SK-N-SH (cell line): Measurements from ENCODE around the gene CCND1. TPM values are rescaled to one million over a fixed set of nuclear protein-coding genes. Genes with fewer than 3 reads are reported as not detected.

Source experiments
- CTCF ChIA-PET: fragments of 300-600, 350-600 bp; formaldehyde crosslinking; extraction: SDS; loops from one replicate; lab custom pipeline; 2021; lab: Yijun Ruan, JAX
- POLR2A ChIA-PET: fragments of 350-600 bp; sonication (Branson Sonifier 250); formaldehyde crosslinking; extraction: SDS; loops from one replicate; lab custom pipeline; 2020; ENCODE audit warnings: antibody characterized with exemption, inconsistent platforms; lab: Yijun Ruan, JAX
- DNase-seq: peaks from one replicate; pipeline ENCODE4 v3.0.0; 2012
- H2AFZ ChIP-seq: fragments of 200-600 bp; sonication (generic); 2 replicates; pipeline ENCODE4 v1.8.1; 2016; ENCODE audit warnings: antibody characterized with exemption, mild to moderate bottlenecking, low read depth
- H3F3A ChIP-seq: fragments of 200-600 bp; sonication (generic); replicated peaks from 2 replicates; pipeline ENCODE3; 2016; ENCODE audit warnings: antibody characterized with exemption, mild to moderate bottlenecking; ENCODE audit not compliant: insufficient read depth
- H3K27ac ChIP-seq, 2 experiments: fragments of 200-500 bp in 1 of 2; fragments of 200-600 bp in 1 of 2; sonication (Bioruptor generic) in 1 of 2; sonication (generic), shearing (Covaris generic) in 1 of 2; 2 replicates each; pipeline versions ENCODE4 v1.5.1 to v1.6.1; 2014 to 2016; ENCODE audit warnings: low read depth in 2 of 2, inconsistent platforms in 1 of 2, low read length in 1 of 2, mild to moderate bottlenecking in 1 of 2, mixed read lengths in 1 of 2
- H3K27me3 ChIP-seq: fragments of 200-600 bp; sonication (generic), shearing (Covaris generic); 2 replicates; pipeline ENCODE4 v1.6.1; 2016; ENCODE audit warnings: mixed run types; ENCODE audit not compliant: insufficient read depth
- H3K36me3 ChIP-seq, 2 experiments: fragments of 200-500 bp in 1 of 2; fragments of 200-600 bp in 1 of 2; sonication (Bioruptor generic) in 1 of 2; sonication (generic) in 1 of 2; replicated peaks in 1 of 2; 2 replicates each; pipeline versions ENCODE3 to v1.5.1; 2014 to 2016; ENCODE audit warnings: low read length in 1 of 2, mild to moderate bottlenecking in 1 of 2; ENCODE audit not compliant: insufficient read depth in 2 of 2, control insufficient read depth in 1 of 2
- H3K4me1 ChIP-seq, 2 experiments: fragments of 200-500 bp in 1 of 2; fragments of 200-600 bp in 1 of 2; sonication (Bioruptor generic) in 1 of 2; sonication (generic), shearing (Covaris generic) in 1 of 2; 2 replicates each; pipeline versions ENCODE4 v1.5.1 to v1.6.1; 2014 to 2016; ENCODE audit warnings: low read depth in 1 of 2, low read length in 1 of 2, mixed run types in 1 of 2; ENCODE audit not compliant: insufficient read depth in 2 of 2, control insufficient read depth in 1 of 2
- H3K4me2 ChIP-seq: fragments of 200-600 bp; sonication (generic), shearing (Covaris generic); 2 replicates; pipeline ENCODE4 v1.6.1; 2017; ENCODE audit warnings: mixed run types
- H3K4me3 ChIP-seq, 2 experiments: fragments of 200-500 bp in 1 of 2; fragments of 200-600 bp in 1 of 2; sonication (Bioruptor generic) in 1 of 2; sonication (generic), shearing (Covaris generic) in 1 of 2; 2 replicates each; pipeline versions ENCODE4 v1.5.1 to v1.8.1; 2014 to 2016; ENCODE audit warnings: low read depth in 2 of 2, inconsistent platforms in 1 of 2, low read length in 1 of 2, mild to moderate bottlenecking in 1 of 2, mixed read lengths in 1 of 2, moderate library complexity in 1 of 2
- H3K79me2 ChIP-seq: fragments of 200-600 bp; sonication (generic); 2 replicates; pipeline ENCODE4 v1.8.1; 2017; ENCODE audit warnings: mild to moderate bottlenecking; ENCODE audit not compliant: insufficient read depth
- H3K9ac ChIP-seq: fragments of 200-600 bp; sonication (generic); 2 replicates; pipeline ENCODE4 v1.6.1; 2017; ENCODE audit warnings: mixed run types
- H3K9me2 ChIP-seq: fragments of 200-600 bp; sonication (generic); 2 replicates; pipeline ENCODE4 v1.6.1; 2017; ENCODE audit warnings: mixed run types
- H3K9me3 ChIP-seq: fragments of 200-600 bp; sonication (generic); 2 replicates; pipeline ENCODE4 v1.6.1; 2017; ENCODE audit warnings: mixed run types, mild to moderate bottlenecking, moderate library complexity
- H4K20me1 ChIP-seq: fragments of 200-600 bp; sonication (generic); 2 replicates; pipeline ENCODE4 v1.6.1; 2017; ENCODE audit warnings: mild to moderate bottlenecking, mixed run types; ENCODE audit not compliant: insufficient read depth
- ELF1 ChIP-seq: IDR thresholded peaks from 2 replicates; pipeline ENCODE4 v1.4.0; 2012
- EP300 ChIP-seq, 2 experiments: IDR thresholded peaks; 2 replicates each; pipeline versions ENCODE4 v1.4.0 to v1.6.1; 2012; ENCODE audit warnings: borderline replicate concordance in 1 of 2, low read depth in 1 of 2, low read length in 1 of 2
- EZH2phosphoT487 ChIP-seq: fragments of 200-600 bp; sonication (generic); IDR thresholded peaks from 2 replicates; pipeline ENCODE4 v1.6.1; 2017; ENCODE audit warnings: low read depth, mixed run types, mild to moderate bottlenecking, antibody characterized with exemption, moderate library complexity, borderline replicate concordance
- FOXM1 ChIP-seq: IDR thresholded peaks from 2 replicates; pipeline ENCODE4 v1.4.0; 2012; ENCODE audit warnings: low read depth, mild to moderate bottlenecking
- GABPA ChIP-seq: IDR thresholded peaks from 2 replicates; pipeline ENCODE4 v1.4.0; 2012; ENCODE audit warnings: low read depth, mild to moderate bottlenecking
- GATA2 ChIP-seq: sonication (generic); formaldehyde crosslinking; IDR thresholded peaks from 2 replicates; pipeline ENCODE4 v1.5.0; 2020; ENCODE audit warnings: mild to moderate bottlenecking, missing genetic modification reagents
- JUND ChIP-seq: IDR thresholded peaks from 2 replicates; pipeline ENCODE4 v1.4.0; 2012
- MEF2A ChIP-seq: IDR thresholded peaks from 2 replicates; pipeline ENCODE4 v1.4.0; 2012; ENCODE audit warnings: low read depth, borderline replicate concordance
- MXI1 ChIP-seq: IDR thresholded peaks from 2 replicates; pipeline ENCODE4 v1.6.1; 2012; ENCODE audit warnings: mild to moderate bottlenecking, low read depth, low read length, improper control_type of control experiment
- NRF1 ChIP-seq: IDR thresholded peaks from 2 replicates; pipeline ENCODE4 v1.6.1; 2012; ENCODE audit warnings: low read depth, mild to moderate bottlenecking, low read length
- POLR2AphosphoS5 ChIP-seq: IDR thresholded peaks from 2 replicates; pipeline ENCODE4 v1.6.1; 2012; ENCODE audit warnings: low read depth, low read length
- RAD21 ChIP-seq: IDR thresholded peaks from 2 replicates; pipeline ENCODE4 v1.6.1; 2012; ENCODE audit warnings: mild to moderate bottlenecking, low read length
- RCOR1 ChIP-seq: fragments of 150-350 bp; IDR thresholded peaks from 2 replicates; pipeline ENCODE4 v1.6.1; 2017; ENCODE audit warnings: antibody characterized with exemption, low read length
- RFX5 ChIP-seq: IDR thresholded peaks from 2 replicates; pipeline ENCODE4 v1.6.1; 2012; ENCODE audit warnings: mild to moderate bottlenecking, improper control_type of control experiment, low read length
- SMC3 ChIP-seq: IDR thresholded peaks from 2 replicates; pipeline ENCODE4 v1.6.1; 2012; ENCODE audit warnings: low read depth, low read length, improper control_type of control experiment
- TAF1 ChIP-seq: IDR thresholded peaks from 2 replicates; pipeline ENCODE4 v1.6.1; 2012; ENCODE audit warnings: low read depth, mild to moderate bottlenecking, low read length, moderate library complexity, borderline replicate concordance
- TCF12 ChIP-seq: IDR thresholded peaks from 2 replicates; pipeline ENCODE4 v1.4.0; 2012
- TEAD4 ChIP-seq: IDR thresholded peaks from 2 replicates; pipeline ENCODE4 v1.4.0; 2012; ENCODE audit warnings: mild to moderate bottlenecking, borderline replicate concordance; ENCODE audit not compliant: insufficient read depth
- YY1 ChIP-seq: IDR thresholded peaks from 2 replicates; pipeline ENCODE4 v1.4.0; 2012; ENCODE audit warnings: low read depth, mild to moderate bottlenecking
- WGBS: methylation state at CpG from one replicate; pipeline ENCODE4 v1.1.6; 2017; ENCODE audit warnings: low lambda C conversion rate; 5-methylcytosine and 5-hydroxymethylcytosine counted together
- polyA plus RNA-seq, 3 experiments: library from polyadenylated mRNA; depleted of rRNA; stranded (reverse); fragments of >200 nt; gene quantifications; 2 replicates each; pipeline ENCODE4 v1.2.3, GENCODE V29; 2012
- TF ChIP-seq, protein P1 (sequence below): IDR thresholded peaks from 2 replicates; pipeline ENCODE4 v1.4.0; 2012; ENCODE audit warnings: low read depth
- TF ChIP-seq, protein P2 (sequence below): fragments of 200-600 bp; sonication (generic); IDR thresholded peaks from 2 replicates; pipeline ENCODE4 v1.6.1; 2017; ENCODE audit warnings: antibody characterized with exemption, mild to moderate bottlenecking, moderate library complexity
- TF ChIP-seq, protein P3 (sequence below): IDR thresholded peaks from 2 replicates; pipeline ENCODE4 v1.4.0; 2012; ENCODE audit warnings: low read depth, borderline replicate concordance

Gene CCND1
- polyA plus RNA-seq, 1 of the 3 experiments (the other 2 are of a cell fraction): 242 TPM

DNA sequence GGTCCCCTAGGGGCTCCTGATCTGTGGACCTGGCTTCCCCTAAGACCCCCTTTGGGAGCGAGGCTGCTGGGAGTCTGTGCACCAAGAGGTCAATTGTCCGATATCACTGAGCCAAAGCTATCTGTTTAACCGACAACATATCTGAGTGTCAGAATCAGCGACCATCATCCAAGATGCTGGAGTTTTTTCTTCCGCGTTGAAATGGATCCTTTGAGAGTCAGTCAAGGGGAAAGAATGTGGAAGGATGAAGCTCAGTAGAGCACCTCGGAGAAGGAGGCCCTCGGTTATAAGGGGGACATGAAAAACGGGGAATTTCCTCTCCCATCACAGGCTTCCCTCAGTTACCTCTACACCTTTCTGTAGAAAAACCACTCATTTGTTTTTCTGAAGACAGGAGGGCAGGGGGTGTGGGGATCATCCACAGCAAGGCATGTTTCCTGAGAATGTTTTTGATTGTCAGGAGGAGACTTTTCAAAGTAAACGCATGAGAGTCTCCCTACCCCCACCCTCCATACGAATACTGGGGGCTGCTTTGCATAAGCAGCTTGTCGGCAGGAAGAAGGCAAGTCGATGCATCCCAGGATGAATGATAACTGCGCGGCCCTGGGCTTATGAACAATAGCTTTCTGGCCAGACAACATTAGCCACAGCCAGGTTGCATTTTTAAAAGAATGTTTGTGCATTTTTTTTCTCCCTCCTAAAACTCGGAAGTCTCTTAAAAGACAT is 37.7 kb upstream of the CCND1 start (continued):
- TF ChIP-seq MEF2A: no peak
- no peak for TF ChIP-seq RFX5
- no peak for TF ChIP-seq YY1
- TF ChIP-seq MXI1: no peak
- TF ChIP-seq, protein P1, sequence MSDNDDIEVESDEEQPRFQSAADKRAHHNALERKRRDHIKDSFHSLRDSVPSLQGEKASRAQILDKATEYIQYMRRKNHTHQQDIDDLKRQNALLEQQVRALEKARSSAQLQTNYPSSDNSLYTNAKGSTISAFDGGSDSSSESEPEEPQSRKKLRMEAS: no peak

DNA sequence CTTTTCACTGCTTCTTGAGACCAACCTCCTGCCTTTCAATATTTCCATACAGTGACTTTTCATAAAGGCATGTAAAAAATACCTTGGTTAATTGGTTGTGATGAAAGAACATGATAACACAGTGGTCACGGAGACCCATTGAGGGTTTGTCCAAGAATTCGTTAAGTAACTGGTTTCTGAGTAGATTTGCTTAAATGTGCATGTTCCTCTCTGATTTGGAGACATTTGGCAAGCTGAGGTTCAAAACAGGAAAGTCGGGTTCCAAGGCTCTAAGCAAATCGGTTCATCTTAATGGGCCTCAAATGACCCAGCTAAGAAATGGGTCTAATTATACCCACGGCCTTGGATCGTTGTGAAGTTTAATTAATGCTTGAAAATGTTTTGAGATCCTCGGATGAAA is 36.9 kb upstream of the CCND1 start:
- no peaks in the 10 kb centered on the region for H4K20me1 ChIP-seq
- H3K9ac ChIP-seq: no peak overlapping the region
- WGBS: 72% methylated on average over 7 of the region's 7 CpGs
- H3K27ac ChIP-seq: no peak overlapping the region
- peaks cover 0 to 3% of the 10 kb centered on the region in 2 experiments; a peak in 1 of 4 replicates for H3K4me1 ChIP-seq
- peaks cover 7% of the 10 kb centered on the region; the same call in 1 of the 2 replicates for H3K9me3 ChIP-seq
- no peaks in the 10 kb centered on the region for H3K27me3 ChIP-seq
- no peak overlapping the region for H3K4me3 ChIP-seq
- H3F3A ChIP-seq: no peaks in the 10 kb centered on the region
- H3K36me3 ChIP-seq: no peaks in the 10 kb centered on the region
- no peaks in the 10 kb centered on the region for H3K79me2 ChIP-seq
- TF ChIP-seq RCOR1 (no peak), MEF2A (no peak), NRF1 (no peak), TEAD4 (no peak), MXI1 (no peak), TAF1 (no peak), RFX5 (no peak)
- ChIA-PET CTCF (no interaction called here), POLR2A (no interaction called here)
- H2AFZ ChIP-seq: no peak overlapping the region
- no peak overlapping the region for H3K4me2 ChIP-seq
- DNase-seq: no peak
- no peaks in the 10 kb centered on the region for H3K9me2 ChIP-seq

DNA sequence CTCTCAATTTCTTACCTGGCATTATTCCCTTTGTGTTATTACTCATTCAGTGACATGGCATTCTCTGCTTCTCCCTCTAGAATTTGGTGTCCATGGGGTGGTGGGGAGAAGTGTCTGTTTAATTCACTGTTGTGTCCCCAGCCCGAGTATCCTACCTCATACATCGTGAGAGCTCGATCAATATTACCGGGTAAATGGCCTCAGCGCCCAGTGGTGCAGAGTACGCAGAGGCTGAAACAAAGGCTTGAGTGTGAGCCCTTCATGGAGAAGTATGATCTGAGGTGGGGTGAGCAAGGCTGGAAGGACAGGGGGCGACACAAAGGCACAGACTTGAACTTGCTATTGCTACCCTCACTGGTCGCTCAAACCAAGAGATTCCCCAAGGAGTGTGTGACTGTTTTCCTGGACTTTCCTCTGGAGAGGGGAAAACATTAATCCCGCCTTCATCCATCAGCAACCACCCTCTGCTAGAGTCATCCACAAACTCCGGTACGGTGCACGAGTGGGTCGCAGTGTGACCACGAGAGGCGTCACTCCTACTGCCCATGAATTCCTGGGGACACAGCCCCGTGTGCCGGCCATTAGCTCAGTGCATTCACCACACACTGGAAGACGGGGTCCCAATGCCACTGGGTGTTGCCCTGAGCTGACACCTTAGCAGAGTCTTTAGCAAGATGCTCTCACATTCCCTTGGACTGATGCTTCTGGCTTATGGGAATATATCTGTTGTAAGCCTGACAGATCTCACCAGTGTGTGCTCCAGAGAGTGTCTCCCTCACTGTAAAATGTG is 35.0 kb upstream of the CCND1 start:
- Histone ChIP-seq H4K20me1 (no peaks in the 10 kb centered on the region), H3K79me2 (no peaks in the 10 kb centered on the region), H3K9me2 (no peaks in the 10 kb centered on the region), H3K4me1 (no peaks in the 10 kb centered on the region; a peak in 1 of 4 replicates), H3K9ac (no peak overlapping the region), H3F3A (no peaks in the 10 kb centered on the region), H3K27ac (no peak overlapping the region), H3K36me3 (no peaks in the 10 kb centered on the region), H3K4me3 (no peak overlapping the region), H2AFZ (no peak overlapping the region), H3K4me2 (no peak overlapping the region), H3K9me3 (peaks cover 7% of the 10 kb centered on the region; the same call in 1 of the 2 replicates), H3K27me3 (no peaks in the 10 kb centered on the region)
- POLR2A ChIA-PET: no interaction called here
- 84% methylated on average over 13 of the region's 18 CpGs for WGBS
- DNase-seq: no peak
- CTCF ChIA-PET: interaction anchor here (0.9 kb wide), 1 partner anchor 21 kb away, joined by 3 read pairs; no protein-coding TSS in a partner anchor
- TF ChIP-seq EZH2phosphoT487: no peak
- TF ChIP-seq JUND: no peak
- TF ChIP-seq, protein P2, sequence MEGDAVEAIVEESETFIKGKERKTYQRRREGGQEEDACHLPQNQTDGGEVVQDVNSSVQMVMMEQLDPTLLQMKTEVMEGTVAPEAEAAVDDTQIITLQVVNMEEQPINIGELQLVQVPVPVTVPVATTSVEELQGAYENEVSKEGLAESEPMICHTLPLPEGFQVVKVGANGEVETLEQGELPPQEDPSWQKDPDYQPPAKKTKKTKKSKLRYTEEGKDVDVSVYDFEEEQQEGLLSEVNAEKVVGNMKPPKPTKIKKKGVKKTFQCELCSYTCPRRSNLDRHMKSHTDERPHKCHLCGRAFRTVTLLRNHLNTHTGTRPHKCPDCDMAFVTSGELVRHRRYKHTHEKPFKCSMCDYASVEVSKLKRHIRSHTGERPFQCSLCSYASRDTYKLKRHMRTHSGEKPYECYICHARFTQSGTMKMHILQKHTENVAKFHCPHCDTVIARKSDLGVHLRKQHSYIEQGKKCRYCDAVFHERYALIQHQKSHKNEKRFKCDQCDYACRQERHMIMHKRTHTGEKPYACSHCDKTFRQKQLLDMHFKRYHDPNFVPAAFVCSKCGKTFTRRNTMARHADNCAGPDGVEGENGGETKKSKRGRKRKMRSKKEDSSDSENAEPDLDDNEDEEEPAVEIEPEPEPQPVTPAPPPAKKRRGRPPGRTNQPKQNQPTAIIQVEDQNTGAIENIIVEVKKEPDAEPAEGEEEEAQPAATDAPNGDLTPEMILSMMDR: no peak
- no peak for TF ChIP-seq GATA2
- no peak for TF ChIP-seq TCF12
- TF ChIP-seq POLR2AphosphoS5: no peak
- TF ChIP-seq GABPA: no peak
- no peak for TF ChIP-seq FOXM1
- TF ChIP-seq EP300 (IDR thresholded peaks at IDR 0.05; ENCODE audit: borderline replicate concordance in 1 of 2, low read depth in 1 of 2, low read length in 1 of 2): no peak
- no peak for TF ChIP-seq YY1
- TF ChIP-seq ELF1: no peak
- no peak for TF ChIP-seq RAD21
- no peak for TF ChIP-seq MXI1
- TF ChIP-seq SMC3: no peak
- TF ChIP-seq RFX5: no peak
- TF ChIP-seq, protein P3, sequence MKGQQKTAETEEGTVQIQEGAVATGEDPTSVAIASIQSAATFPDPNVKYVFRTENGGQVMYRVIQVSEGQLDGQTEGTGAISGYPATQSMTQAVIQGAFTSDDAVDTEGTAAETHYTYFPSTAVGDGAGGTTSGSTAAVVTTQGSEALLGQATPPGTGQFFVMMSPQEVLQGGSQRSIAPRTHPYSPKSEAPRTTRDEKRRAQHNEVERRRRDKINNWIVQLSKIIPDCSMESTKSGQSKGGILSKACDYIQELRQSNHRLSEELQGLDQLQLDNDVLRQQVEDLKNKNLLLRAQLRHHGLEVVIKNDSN: no peak
